ENCODE results near the gene RTN4RL2. TPM values are rescaled to one million over a fixed set of nuclear protein-coding genes. Genes with fewer than 3 reads are reported as not detected.

RTN4RL2 gene
- total RNA-seq, 6 donors from 2014 or later, result 1.1 to 4.1 (median 2.0) TPM; not detected in 1

- H3K9me3 ChIP-seq, result no peaks in the 10 kb centered on the region
- DNase-seq, result no peak
- no peak overlapping the region for H3K4me3 ChIP-seq
- peaks cover 5 to 77% (median 23%) of the 10 kb centered on the region in 4 donors for H3K36me3 ChIP-seq
- peaks cover 4 to 9% (median 6%) of the 10 kb centered on the region in 4 donors for H3K4me1 ChIP-seq
- H3K27me3 ChIP-seq, result peaks cover 0 to 2% (median 1%) of the 10 kb centered on the region in 4 donors
- no peak overlapping the region for H3K27ac ChIP-seq
- 84 to 90% methylated on average over 6 of the region's 6 CpGs for WGBS, 2 donors
- ATAC-seq (ENCODE audit: low FRiP score in 2 of 2), result no peak
- TF ChIP-seq POLR2A (IDR thresholded peaks at IDR 0.05) (no peak), EP300 (IDR thresholded peaks at IDR 0.05) (no peak), POLR2AphosphoS5 (IDR thresholded peaks at IDR 0.05) (no peak)
- TF ChIP-seq, protein P1, sequence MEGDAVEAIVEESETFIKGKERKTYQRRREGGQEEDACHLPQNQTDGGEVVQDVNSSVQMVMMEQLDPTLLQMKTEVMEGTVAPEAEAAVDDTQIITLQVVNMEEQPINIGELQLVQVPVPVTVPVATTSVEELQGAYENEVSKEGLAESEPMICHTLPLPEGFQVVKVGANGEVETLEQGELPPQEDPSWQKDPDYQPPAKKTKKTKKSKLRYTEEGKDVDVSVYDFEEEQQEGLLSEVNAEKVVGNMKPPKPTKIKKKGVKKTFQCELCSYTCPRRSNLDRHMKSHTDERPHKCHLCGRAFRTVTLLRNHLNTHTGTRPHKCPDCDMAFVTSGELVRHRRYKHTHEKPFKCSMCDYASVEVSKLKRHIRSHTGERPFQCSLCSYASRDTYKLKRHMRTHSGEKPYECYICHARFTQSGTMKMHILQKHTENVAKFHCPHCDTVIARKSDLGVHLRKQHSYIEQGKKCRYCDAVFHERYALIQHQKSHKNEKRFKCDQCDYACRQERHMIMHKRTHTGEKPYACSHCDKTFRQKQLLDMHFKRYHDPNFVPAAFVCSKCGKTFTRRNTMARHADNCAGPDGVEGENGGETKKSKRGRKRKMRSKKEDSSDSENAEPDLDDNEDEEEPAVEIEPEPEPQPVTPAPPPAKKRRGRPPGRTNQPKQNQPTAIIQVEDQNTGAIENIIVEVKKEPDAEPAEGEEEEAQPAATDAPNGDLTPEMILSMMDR (IDR thresholded peaks at IDR 0.05), result no peak
These were observed 27.8 kb downstream of the RTN4RL2 start for GRCh38 chr11:57487920-57488659.

DNA sequence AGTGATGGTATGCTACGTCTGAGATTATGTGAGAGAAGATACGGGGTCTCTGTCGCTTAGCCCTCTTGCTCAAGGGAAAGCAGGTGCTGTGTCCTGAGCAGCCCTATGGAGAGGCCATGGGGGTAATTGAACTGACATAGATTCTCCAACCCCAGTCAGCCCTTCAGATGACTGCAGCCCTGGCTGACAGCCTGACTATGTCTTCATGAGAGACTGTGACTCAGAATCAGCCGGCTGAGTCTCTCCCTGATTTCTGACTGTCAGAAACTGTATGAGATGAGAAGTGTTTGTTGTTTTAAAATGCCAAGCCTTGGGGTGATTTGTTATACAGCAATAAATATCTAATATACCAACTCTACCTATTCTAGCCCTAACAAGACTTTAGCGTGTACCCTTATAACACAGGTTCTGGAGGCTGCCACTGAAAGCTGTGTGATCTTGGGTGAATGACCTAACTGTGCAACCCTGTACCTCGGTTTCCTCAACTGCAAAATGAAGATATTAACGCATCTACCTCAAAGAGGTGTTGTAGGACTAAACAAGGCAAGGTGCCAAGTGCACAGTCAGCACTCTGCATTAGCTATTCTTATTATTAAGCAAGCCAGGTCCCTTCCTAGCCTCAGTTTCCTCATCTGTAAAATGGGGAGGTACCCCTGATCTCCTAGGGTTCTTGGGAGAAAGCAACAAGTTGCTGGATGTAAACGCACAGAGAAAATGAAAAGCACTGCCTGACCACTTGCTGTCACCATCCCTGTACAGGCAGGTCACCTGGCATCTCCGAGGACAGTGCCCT is 30.3 kb downstream of the RTN4RL2 start:
- no peaks in the 10 kb centered on the region for H3K4me1 ChIP-seq
- H3K36me3 ChIP-seq, result peaks cover 5 to 59% (median 18%) of the 10 kb centered on the region in 4 donors
- H3K27ac ChIP-seq, result no peak overlapping the region
- WGBS, 2 donors, result 90 to 91% methylated on average over 9 of the region's 9 CpGs
- DNase-seq (no peak), ATAC-seq (ENCODE audit: low FRiP score in 2 of 2) (no peak)
- no peaks in the 10 kb centered on the region for H3K9me3 ChIP-seq
- H3K27me3 ChIP-seq, result no peaks in the 10 kb centered on the region
- no peak for TF ChIP-seq POLR2AphosphoS5 (IDR thresholded peaks at IDR 0.05)
- H3K4me3 ChIP-seq, result no peak overlapping the region

DNA sequence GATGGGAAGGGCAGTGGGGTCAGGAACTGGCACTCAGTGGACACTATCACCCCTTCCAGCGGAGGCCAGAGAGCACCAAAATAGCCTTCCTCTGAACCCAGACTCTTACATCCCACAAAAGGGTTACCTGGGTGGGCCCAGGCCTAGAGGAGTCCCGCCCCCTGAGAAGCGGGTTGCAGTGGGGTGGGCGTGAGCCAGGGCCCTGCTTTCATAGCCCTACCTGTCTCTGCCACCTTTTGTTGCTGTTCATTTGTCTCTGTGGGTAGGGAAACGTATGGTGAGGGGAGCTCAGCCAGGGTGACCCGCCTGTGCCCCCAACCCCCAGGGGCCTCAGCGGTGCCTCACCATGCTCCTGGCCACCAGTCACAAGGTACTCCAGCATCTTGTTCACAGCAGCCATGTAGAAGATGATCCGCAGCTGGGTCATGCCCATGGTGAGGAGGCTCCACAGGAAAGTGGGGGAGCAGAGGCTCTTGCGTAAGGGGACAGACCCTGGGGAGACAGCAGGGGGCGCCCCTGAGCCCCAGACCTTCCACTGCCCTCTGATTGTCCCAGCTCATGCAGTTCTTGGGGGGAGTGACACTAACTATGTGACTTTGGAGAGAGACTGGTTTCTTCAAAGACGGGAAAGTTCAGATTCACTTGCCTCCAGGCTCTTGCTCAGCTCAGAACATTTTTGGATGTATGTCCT is 31.2 kb downstream of the RTN4RL2 start:
- Histone ChIP-seq H3K4me1 (no peaks in the 10 kb centered on the region), H3K9me3 (no peaks in the 10 kb centered on the region), H3K27me3 (no peaks in the 10 kb centered on the region), H3K27ac (no peak overlapping the region), H3K36me3 (peaks cover 5 to 55% (median 16%) of the 10 kb centered on the region in 4 donors), H3K4me3 (no peak overlapping the region)
- TF ChIP-seq, protein P1 (IDR thresholded peaks at IDR 0.05), result peak; percentile 32 to 67 (median 56)
- no peak for TF ChIP-seq EP300 (IDR thresholded peaks at IDR 0.05)
- peak in 1 of 2 donors; percentile 84 for DNase-seq
- ATAC-seq (ENCODE audit: low FRiP score in 2 of 2), result peak in 1 of 2 donors; percentile 68
- 78 to 79% methylated on average over 7 to 10 of the region's 11 CpGs for WGBS, 2 donors

GRCh38 chr11:57493507-57494503 is 33.5 kb downstream of the RTN4RL2 start:
- peaks cover 0 to 33% (median 11%) of the 10 kb centered on the region in 4 donors for H3K36me3 ChIP-seq
- H3K27ac ChIP-seq, result peak overlapping the region in 1 of 4 donors; percentile 4
- WGBS, 2 donors, result 64 to 80% methylated on average over 5 to 15 of the region's 15 CpGs
- H3K4me3 ChIP-seq, result no peak overlapping the region
- no peaks in the 10 kb centered on the region for H3K9me3 ChIP-seq
- peaks cover under 1 to 4% (median 4%) of the 10 kb centered on the region in 4 donors for H3K4me1 ChIP-seq
- ATAC-seq (ENCODE audit: low FRiP score in 2 of 2) (peak; percentile 77 to 79), DNase-seq (peak in 1 of 2 donors; percentile 81)
- TF ChIP-seq, protein P1 (IDR thresholded peaks at IDR 0.05), result peak; percentile 79 to 93 (median 90)
- no peak for TF ChIP-seq POLR2AphosphoS5 (IDR thresholded peaks at IDR 0.05)
- H3K27me3 ChIP-seq, result no peaks in the 10 kb centered on the region

Data from upper lobe of left lung (tissue), 6 donors.